Erythroblast (primary cell): ENCODE data around the gene MRPL46.

ENCODE experiments used
- DNase-seq, 2 experiments: peaks; one replicate each; lab custom pipeline; 2025; lab: John Stamatoyannopoulos, UW
- GATA1 ChIP-seq: IDR thresholded peaks from 2 replicates; pipeline ENCODE4 v1.6.1; 2011; ENCODE audit warnings: low read depth, mild to moderate bottlenecking, control low read depth, low read length, moderate library complexity
- POLR2A ChIP-seq: IDR thresholded peaks from 2 replicates; pipeline ENCODE4 v1.6.1; 2011; ENCODE audit warnings: mild to moderate bottlenecking, low read length

MRPL46 gene

DNA sequence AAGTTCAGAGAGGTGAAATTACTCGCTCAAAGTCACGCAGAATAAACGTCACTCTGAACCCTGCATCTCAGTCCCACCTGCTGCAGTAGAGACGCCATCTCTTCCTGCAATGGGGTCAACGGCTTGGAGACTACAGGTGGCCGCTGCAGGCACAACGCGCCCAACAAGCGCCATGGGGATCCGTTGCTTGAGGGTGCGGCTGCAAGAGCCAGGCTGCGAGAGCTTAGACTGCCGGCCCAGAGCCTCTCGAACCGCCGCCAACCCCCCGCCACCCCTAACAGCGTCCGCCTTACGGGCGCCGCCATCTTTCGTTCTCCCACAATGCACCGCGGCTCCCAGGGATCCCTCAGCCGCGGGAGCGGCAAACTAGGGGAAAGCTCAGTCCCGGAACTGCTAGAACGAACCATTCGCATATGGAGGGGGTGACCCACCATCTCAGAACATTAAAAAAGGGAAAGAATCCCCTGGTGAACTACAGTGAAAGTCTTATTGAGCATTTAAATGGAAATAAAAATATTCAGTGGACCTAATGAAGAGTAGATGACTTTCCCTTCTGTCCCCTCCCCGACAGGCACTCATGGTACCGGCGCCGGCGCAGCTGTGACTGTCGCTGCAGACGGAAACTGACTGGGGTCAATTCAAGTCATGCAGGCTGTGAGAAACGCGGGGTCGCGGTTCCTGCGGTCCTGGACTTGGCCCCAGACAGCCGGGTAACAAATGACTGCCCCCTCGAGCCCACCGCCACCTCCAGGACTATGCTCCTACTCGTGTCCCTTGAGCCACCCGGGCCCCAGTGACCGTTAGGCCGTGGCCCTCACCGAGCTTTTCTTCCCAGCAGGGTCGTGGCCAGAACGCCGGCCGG lies at the start of gene MRPL46, which contains the start of gene MRPS11:
MRPL46 (minus strand) TSS at position 316 of the 862 bp plus-strand sequence; CDS start at position 305, 11 bp downstream.
MRPS11 (plus strand) TSS at position 636 of the 862 bp plus-strand sequence; CDS start at position 646, 10 bp downstream.
- no peak for TF ChIP-seq GATA1
- TF ChIP-seq POLR2A = peak; percentile 84
- DNase-seq = peak; percentile 93 to 96

GRCh38 chr15:88513195-88513594 lies 46.0 kb upstream of the MRPL46 start:
- TF ChIP-seq POLR2A = no peak
- TF ChIP-seq GATA1 = no peak
- no peak for DNase-seq

DNA sequence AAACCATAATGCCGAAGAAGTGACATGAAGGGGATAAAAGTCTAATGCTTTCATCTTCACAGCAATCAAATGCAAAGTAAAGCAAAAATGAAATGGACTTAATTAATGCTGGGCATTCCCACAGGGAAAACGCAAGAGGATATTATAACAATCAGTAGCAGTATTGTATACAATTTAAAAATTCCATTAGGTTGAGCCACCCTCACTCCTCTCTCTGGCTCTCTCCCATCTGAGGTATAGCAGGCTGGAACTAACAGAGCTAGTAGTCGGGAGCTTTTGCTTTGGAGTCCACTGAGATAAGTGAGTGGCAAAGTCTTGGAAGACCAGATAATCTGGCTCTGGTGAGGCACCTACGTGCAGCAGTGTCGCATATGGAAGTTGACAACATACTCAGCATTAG lies 45.4 kb upstream of the MRPL46 start:
- no peak for DNase-seq
- TF ChIP-seq POLR2A (no peak), GATA1 (no peak)

DNA sequence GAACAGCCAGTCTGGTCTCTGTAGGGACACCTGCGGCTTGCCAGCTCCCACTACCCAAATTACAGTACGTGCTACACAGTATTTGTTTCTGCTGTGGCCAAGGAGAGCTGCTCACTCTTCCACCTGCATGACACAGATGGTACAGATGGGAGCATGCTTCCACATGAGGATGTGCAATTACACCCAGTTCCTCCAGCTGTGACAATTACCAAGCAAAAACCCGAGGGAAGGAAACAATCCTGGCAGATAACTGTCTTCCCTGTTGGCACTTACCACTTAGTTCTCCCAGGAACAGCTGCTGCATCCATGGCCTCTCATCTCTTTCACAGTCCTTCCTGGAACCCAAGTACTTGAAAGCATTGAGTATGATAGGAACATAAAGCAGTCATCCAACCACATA lies 44.9 kb upstream of the MRPL46 start:
- no peak for DNase-seq
- TF ChIP-seq POLR2A = no peak
- TF ChIP-seq GATA1 = no peak

GRCh38 chr15:88511161-88511560 lies 44.0 kb upstream of the MRPL46 start:
- TF ChIP-seq GATA1 (no peak), POLR2A (no peak)
- no peak for DNase-seq

- no peak for DNase-seq
- TF ChIP-seq POLR2A (no peak), GATA1 (no peak)
Measured at GRCh38 chr15:88509964-88510363, 42.8 kb upstream of the MRPL46 start.

- TF ChIP-seq GATA1 (no peak), POLR2A (no peak)
- no peak for DNase-seq
Measured at GRCh38 chr15:88509321-88509720, 42.1 kb upstream of the MRPL46 start.

GRCh38 chr15:88506628-88507027 lies 39.4 kb upstream of the MRPL46 start:
- no peak for DNase-seq
- no peak for TF ChIP-seq POLR2A
- TF ChIP-seq GATA1 = no peak

DNA sequence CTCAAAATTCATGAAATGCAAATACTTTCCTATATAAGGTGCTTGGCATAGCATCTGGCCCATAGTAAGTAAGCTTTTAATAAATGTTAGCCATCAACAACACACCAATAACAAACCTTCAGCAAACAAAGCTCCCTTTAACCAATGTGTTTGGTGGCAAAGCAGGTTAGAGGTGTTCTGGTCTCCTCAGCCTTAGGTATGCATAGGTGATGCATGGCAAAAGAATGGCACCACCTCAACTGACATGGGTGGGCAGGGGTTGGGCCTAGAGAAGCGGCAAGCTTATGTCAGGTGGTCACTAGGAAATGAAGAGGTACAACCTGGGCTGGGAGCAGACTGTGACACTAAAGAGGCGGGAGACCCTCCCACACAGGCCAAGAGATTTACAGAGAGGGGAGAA lies 38.5 kb upstream of the MRPL46 start:
- TF ChIP-seq POLR2A (no peak), GATA1 (no peak)
- no peak for DNase-seq

DNA sequence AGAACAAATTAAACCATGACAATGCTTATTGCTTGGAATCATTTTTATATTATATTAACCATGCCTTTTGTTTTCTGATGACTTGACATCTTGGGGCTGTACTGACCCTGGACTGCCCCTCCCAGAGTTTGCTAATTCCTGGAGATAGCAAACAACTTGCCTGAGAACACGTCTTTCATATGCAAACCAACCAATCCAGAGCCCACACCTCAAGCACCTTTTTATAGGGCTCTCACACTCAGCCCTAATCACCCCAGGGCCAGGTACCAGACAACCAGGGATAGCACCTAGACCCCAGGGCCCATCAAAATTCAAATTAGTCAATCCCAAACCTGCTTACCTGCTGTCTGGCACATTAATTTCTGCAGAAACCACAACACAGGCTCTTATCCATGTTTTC lies 37.3 kb upstream of the MRPL46 start:
- TF ChIP-seq POLR2A (no peak), GATA1 (no peak)
- no peak for DNase-seq

DNA sequence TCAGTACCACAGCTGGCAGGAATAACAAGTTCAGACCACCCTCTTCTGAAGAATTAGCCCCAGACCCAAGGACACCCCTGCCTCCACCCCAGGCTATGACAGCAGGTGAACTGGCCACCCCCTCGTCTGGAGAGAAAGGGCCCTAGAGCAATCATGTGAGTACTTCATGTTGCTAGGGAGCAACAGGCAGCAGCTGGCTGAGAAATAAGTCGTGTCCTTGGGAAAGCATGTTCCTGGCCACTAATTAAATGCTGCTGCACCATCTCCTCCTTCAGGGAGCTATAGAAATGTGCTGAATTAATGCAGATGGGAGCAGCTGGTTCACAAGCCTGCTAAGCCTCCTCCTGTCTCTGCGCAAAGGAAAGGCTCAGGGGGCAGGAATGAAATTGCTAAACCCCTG lies 31.8 kb upstream of the MRPL46 start:
- no peak for DNase-seq
- TF ChIP-seq GATA1 (no peak), POLR2A (no peak)

GRCh38 chr15:88497109-88497765 lies 30.0 kb upstream of the MRPL46 start:
- DNase-seq = no peak
- TF ChIP-seq GATA1 (no peak), POLR2A (no peak)

DNA sequence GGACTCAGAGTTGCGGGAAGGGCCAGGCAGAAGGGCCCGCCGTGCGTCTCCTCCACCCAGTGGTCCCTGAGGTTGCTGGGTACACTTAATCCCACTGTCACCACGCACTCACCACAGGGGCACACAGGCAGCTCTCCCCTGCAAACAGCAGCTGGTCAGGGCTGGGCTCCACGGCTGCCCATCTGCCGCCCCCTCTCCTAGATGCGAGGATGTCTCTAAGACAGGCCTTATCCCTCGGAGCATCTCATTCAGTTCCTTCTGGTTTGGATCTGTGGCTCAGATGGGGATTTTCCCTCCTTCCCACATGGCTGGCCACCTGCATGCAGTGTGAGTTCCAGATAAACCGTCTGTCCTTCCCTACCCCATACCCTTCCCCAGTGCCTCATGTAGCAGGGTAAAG lies 26.7 kb upstream of the MRPL46 start:
- no peak for DNase-seq
- TF ChIP-seq POLR2A (no peak), GATA1 (no peak)

- DNase-seq = no peak
- TF ChIP-seq GATA1 (no peak), POLR2A (no peak)
Measured at GRCh38 chr15:88491158-88491557, 24.0 kb upstream of the MRPL46 start.

GRCh38 chr15:88490036-88490435 lies 22.8 kb upstream of the MRPL46 start:
- no peak for DNase-seq
- TF ChIP-seq GATA1 (no peak), POLR2A (no peak)
